ENCODE measurements around the gene GPATCH11.

DNA sequence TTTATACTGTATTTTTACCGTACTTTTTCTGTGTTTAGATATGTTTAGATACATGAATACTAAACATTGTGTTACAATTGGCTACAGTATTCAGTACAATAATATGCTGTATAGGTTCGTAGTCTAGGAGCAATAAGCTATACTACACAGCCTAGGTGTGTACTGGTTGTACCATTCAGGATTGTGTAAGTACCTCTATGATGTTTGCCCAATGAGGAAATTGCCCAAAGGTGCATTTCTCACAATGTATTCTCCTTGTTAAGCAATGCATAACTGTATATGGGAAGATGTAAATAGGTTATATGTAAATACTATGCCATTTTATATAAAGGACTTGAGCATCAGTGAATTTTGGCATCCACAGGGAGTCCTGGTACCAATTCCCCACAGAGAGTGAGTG, 61.7 kb downstream of the GPATCH11 start:
- TF ChIP-seq, protein P1, sequence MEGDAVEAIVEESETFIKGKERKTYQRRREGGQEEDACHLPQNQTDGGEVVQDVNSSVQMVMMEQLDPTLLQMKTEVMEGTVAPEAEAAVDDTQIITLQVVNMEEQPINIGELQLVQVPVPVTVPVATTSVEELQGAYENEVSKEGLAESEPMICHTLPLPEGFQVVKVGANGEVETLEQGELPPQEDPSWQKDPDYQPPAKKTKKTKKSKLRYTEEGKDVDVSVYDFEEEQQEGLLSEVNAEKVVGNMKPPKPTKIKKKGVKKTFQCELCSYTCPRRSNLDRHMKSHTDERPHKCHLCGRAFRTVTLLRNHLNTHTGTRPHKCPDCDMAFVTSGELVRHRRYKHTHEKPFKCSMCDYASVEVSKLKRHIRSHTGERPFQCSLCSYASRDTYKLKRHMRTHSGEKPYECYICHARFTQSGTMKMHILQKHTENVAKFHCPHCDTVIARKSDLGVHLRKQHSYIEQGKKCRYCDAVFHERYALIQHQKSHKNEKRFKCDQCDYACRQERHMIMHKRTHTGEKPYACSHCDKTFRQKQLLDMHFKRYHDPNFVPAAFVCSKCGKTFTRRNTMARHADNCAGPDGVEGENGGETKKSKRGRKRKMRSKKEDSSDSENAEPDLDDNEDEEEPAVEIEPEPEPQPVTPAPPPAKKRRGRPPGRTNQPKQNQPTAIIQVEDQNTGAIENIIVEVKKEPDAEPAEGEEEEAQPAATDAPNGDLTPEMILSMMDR (conservative IDR thresholded peaks at IDR 0.05; ENCODE audit: low read length): no peak
- TF ChIP-seq EZH2phosphoT487 (IDR thresholded peaks at IDR 0.05; ENCODE audit: borderline replicate concordance, low read depth, low read length): no peak

Data from OCI-LY7 (cell line).